ENCODE measurements around the gene RACK1. TPM values are rescaled to one million over a fixed set of nuclear protein-coding genes. Genes with fewer than 3 reads are reported as not detected.

RACK1 gene
- total and polyA plus RNA-seq, 2 donors (not counting 3 experiments of a cell fraction or from before 2014, with no cell fraction given) = 1,910 to 5,629 TPM

- H3K9me3 ChIP-seq (replicated peaks; ENCODE audit: control insufficient read depth, insufficient read depth, low read length) = no peaks in the 10 kb centered on the region
- peak overlapping the region; percentile 69 for H3K4me2 ChIP-seq (ENCODE audit: insufficient read depth, low read length)
- no peak for FAIRE-seq
- H3K36me3 ChIP-seq (ENCODE audit: control insufficient read depth in 2 of 2, extremely low read depth in 1 of 2, insufficient read depth in 2 of 2, low read length in 2 of 2) = no peaks in the 10 kb centered on the region
- peak overlapping the region; percentile 21 to 76 (median 64) for H3K4me3 ChIP-seq (replicated peaks in 1 of 3; ENCODE audit: insufficient read depth in 1 of 3, low read depth in 1 of 3, low read length in 3 of 3)
- ChIA-PET CTCF (interaction anchor here (0.9 to 2.1 kb wide), 4 partner anchors 10 to 38 kb away, joined by 3 to 9 read pairs (median 3); no protein-coding TSS in a partner anchor), POLR2A (interaction anchor here (0.5 to 2.1 kb wide), 4 partner anchors 15 to 34 kb away, joined by 3 to 11 read pairs (median 4); partner anchors contain the start of gene TRIM7)
- TF ChIP-seq EZH2 (IDR thresholded peaks at IDR 0.05; ENCODE audit: borderline replicate concordance, low read depth, low read length, severe bottlenecking) (no peak), GATA2 (IDR thresholded peaks at IDR 0.05; ENCODE audit: insufficient read depth, insufficient read length, low read depth, low read length) (no peak)
- no peak for DNase-seq (ENCODE audit: low read depth, low spot score)
- H3K9me1 ChIP-seq (replicated peaks; ENCODE audit: control insufficient read depth, extremely low read depth, insufficient read depth, low read length) = no peaks in the 10 kb centered on the region
- H3K27ac ChIP-seq (ENCODE audit: insufficient read depth, low read depth, low read length) = peak overlapping the region; percentile 88
- intact Hi-C loops (cut with micrococcal nuclease) (loop anchor here (1.0 to 2.0 kb wide), 6 partner anchors 15 to 58 kb away; partner anchors contain the start of gene TRIM52), dilution Hi-C loops (cut with MboI; ENCODE audit: extremely low pct_ligation_motif_present, low sequenced_read_pairs) (no loop called here)
- no peaks in the 10 kb centered on the region for H4K20me1 ChIP-seq (replicated peaks; ENCODE audit: control insufficient read depth, extremely low read depth, insufficient read depth, low read length)
- no TSS peak for BruUV-seq (replicated peaks)
- no peaks in the 10 kb centered on the region for H3K27me3 ChIP-seq (ENCODE audit: control insufficient read depth in 2 of 2, insufficient read depth in 2 of 2, low read length in 2 of 2)
- peaks cover 9% of the 10 kb centered on the region for H3K79me2 ChIP-seq (ENCODE audit: control insufficient read depth, insufficient read depth, low read length)
- H2AFZ ChIP-seq (ENCODE audit: low read depth, low read length) = peak overlapping the region; percentile 19
- H3K9ac ChIP-seq (replicated peaks; ENCODE audit: extremely low read depth, insufficient read depth, low read length) = peak overlapping the region; percentile 87
- peaks cover 14% of the 10 kb centered on the region for H3K4me1 ChIP-seq (ENCODE audit: control insufficient read depth, extremely low read depth, insufficient read depth, low read length)
Observed at GRCh38 chr5:181222630-181223057, 21.1 kb downstream of the RACK1 start.

- dilution Hi-C loops (cut with MboI; ENCODE audit: extremely low pct_ligation_motif_present, low sequenced_read_pairs) = no loop called here
- POLR2A ChIA-PET = interaction anchor here (0.5 to 2.1 kb wide), 4 partner anchors 15 to 34 kb away, joined by 3 to 11 read pairs (median 4); partner anchors contain the start of gene TRIM7
- Histone ChIP-seq H3K27ac (ENCODE audit: insufficient read depth, low read depth, low read length) (peak overlapping the region; percentile 88), H3K4me3 (replicated peaks in 1 of 3; ENCODE audit: insufficient read depth in 1 of 3, low read depth in 1 of 3, low read length in 3 of 3) (peak overlapping the region; percentile 21 to 76 (median 64)), H3K9ac (replicated peaks; ENCODE audit: extremely low read depth, insufficient read depth, low read length) (peak overlapping the region; percentile 87), H3K4me1 (ENCODE audit: control insufficient read depth, extremely low read depth, insufficient read depth, low read length) (peaks cover 15% of the 10 kb centered on the region), H3K27me3 (ENCODE audit: control insufficient read depth in 2 of 2, insufficient read depth in 2 of 2, low read length in 2 of 2) (no peaks in the 10 kb centered on the region), H3K36me3 (ENCODE audit: control insufficient read depth in 2 of 2, extremely low read depth in 1 of 2, insufficient read depth in 2 of 2, low read length in 2 of 2) (no peaks in the 10 kb centered on the region), H3K9me1 (replicated peaks; ENCODE audit: control insufficient read depth, extremely low read depth, insufficient read depth, low read length) (no peaks in the 10 kb centered on the region), H4K20me1 (replicated peaks; ENCODE audit: control insufficient read depth, extremely low read depth, insufficient read depth, low read length) (no peaks in the 10 kb centered on the region), H3K79me2 (ENCODE audit: control insufficient read depth, insufficient read depth, low read length) (peaks cover 9% of the 10 kb centered on the region), H2AFZ (ENCODE audit: low read depth, low read length) (peak overlapping the region; percentile 19), H3K4me2 (ENCODE audit: insufficient read depth, low read length) (peak overlapping the region; percentile 69), H3K9me3 (replicated peaks; ENCODE audit: control insufficient read depth, insufficient read depth, low read length) (no peaks in the 10 kb centered on the region)
- intact Hi-C loops (cut with micrococcal nuclease) = loop anchor here (1.0 to 2.0 kb wide), 3 partner anchors 15 to 57 kb away; no protein-coding TSS in a partner anchor
- CTCF ChIA-PET = interaction anchor here (0.9 to 2.1 kb wide), 4 partner anchors 11 to 38 kb away, joined by 3 to 9 read pairs (median 3); no protein-coding TSS in a partner anchor
- DNase-seq (ENCODE audit: low read depth, low spot score) (peak; percentile 97), FAIRE-seq (peak; percentile 90)
- TF ChIP-seq FOS (IDR thresholded peaks at IDR 0.05; ENCODE audit: borderline replicate concordance, insufficient read depth, low read length) (no peak), GATA2 (IDR thresholded peaks at IDR 0.05; ENCODE audit: insufficient read depth, insufficient read length, low read depth, low read length) (peak; percentile 36), POLR2AphosphoS5 (IDR thresholded peaks at IDR 0.05; ENCODE audit: insufficient read depth, low read depth, low read length) (no peak), MAX (IDR thresholded peaks at IDR 0.05; ENCODE audit: insufficient read depth, insufficient read length) (peak; percentile 30), JUN (IDR thresholded peaks at IDR 0.05; ENCODE audit: borderline replicate concordance, insufficient read depth, insufficient read length, low read depth) (no peak), EZH2 (IDR thresholded peaks at IDR 0.05; ENCODE audit: borderline replicate concordance, low read depth, low read length, severe bottlenecking) (no peak), MYC (IDR thresholded peaks at IDR 0.05; ENCODE audit: low read depth, low read length) (no peak), POLR2A (IDR thresholded peaks at IDR 0.05; ENCODE audit: low read depth, low read length) (no peak)
- TF ChIP-seq, protein P1, sequence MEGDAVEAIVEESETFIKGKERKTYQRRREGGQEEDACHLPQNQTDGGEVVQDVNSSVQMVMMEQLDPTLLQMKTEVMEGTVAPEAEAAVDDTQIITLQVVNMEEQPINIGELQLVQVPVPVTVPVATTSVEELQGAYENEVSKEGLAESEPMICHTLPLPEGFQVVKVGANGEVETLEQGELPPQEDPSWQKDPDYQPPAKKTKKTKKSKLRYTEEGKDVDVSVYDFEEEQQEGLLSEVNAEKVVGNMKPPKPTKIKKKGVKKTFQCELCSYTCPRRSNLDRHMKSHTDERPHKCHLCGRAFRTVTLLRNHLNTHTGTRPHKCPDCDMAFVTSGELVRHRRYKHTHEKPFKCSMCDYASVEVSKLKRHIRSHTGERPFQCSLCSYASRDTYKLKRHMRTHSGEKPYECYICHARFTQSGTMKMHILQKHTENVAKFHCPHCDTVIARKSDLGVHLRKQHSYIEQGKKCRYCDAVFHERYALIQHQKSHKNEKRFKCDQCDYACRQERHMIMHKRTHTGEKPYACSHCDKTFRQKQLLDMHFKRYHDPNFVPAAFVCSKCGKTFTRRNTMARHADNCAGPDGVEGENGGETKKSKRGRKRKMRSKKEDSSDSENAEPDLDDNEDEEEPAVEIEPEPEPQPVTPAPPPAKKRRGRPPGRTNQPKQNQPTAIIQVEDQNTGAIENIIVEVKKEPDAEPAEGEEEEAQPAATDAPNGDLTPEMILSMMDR (IDR thresholded peaks at IDR 0.05; ENCODE audit: extremely low read depth in 1 of 2, insufficient read depth in 1 of 2, low read depth in 1 of 2, low read length in 2 of 2) = no peak
- TSS peak; percentile 84 for BruUV-seq (replicated peaks)
Observed at GRCh38 chr5:181221792-181222629, 21.7 kb downstream of the RACK1 start.

All from endothelial cell of umbilical vein (primary cell).